ENCODE measurements around the gene CDS1.

- no peak for TF ChIP-seq CTCF (IDR thresholded peaks at IDR 0.05)
- no peak for TF ChIP-seq POLR2A (IDR thresholded peaks at IDR 0.05)
Measured at GRCh38 chr4:84578540-84579402, 4.2 kb upstream of the CDS1 start.

Measured in uterus (tissue), 2 donors.